ENCODE measurements around the gene CCDC146.
"Not testable (repeated sequence)": the region's sequence is repeated elsewhere in the genome, so short reads cannot be mapped to it uniquely, and the experiment has no call there.

Gene CCDC146

GRCh38 chr7:77269360-77270093, 147.1 kb downstream of the CCDC146 start:
- Histone ChIP-seq H2AFZ (ENCODE audit: low read depth, low read length) (no peak overlapping the region), H3K79me2 (ENCODE audit: low read length) (no peaks in the 10 kb centered on the region), H3K36me3 (replicated peaks; ENCODE audit: low read depth, low read length) (peaks cover 11% of the 10 kb centered on the region), H4K20me1 (ENCODE audit: insufficient read depth, low read length) (no peaks in the 10 kb centered on the region), H3K9me3 (ENCODE audit: insufficient read depth, low read length) (peaks cover 6% of the 10 kb centered on the region; the same call in 1 of the 2 replicates), H3K27ac (ENCODE audit: low read length) (peak overlapping the region; percentile 54), H3K9ac (ENCODE audit: low read length) (peak overlapping the region; percentile 36; the same call in 1 of the 2 replicates), H3K4me1 (ENCODE audit: low read length) (peaks cover 61% of the 10 kb centered on the region), H3K27me3 (ENCODE audit: low read depth, low read length) (no peaks in the 10 kb centered on the region), H3K4me3 (ENCODE audit: low read length) (peak overlapping the region; percentile 30), H3K4me2 (ENCODE audit: low read length) (peak overlapping the region; percentile 76)
- TF ChIP-seq EZH2phosphoT487 (IDR thresholded peaks at IDR 0.05; ENCODE audit: low read depth) = no peak
- TF ChIP-seq CTCF (IDR thresholded peaks at IDR 0.05; ENCODE audit: low read depth, low read length) = no peak

- TF ChIP-seq EZH2phosphoT487 (IDR thresholded peaks at IDR 0.05; ENCODE audit: low read depth) (no peak), CTCF (IDR thresholded peaks at IDR 0.05; ENCODE audit: low read depth, low read length) (no peak)
- H3K9me3 ChIP-seq (ENCODE audit: insufficient read depth, low read length) = peaks cover 6% of the 10 kb centered on the region; the same call in 1 of the 2 replicates
- no peaks in the 10 kb centered on the region for H3K79me2 ChIP-seq (ENCODE audit: low read length)
- H3K36me3 ChIP-seq (replicated peaks; ENCODE audit: low read depth, low read length) = peaks cover 11% of the 10 kb centered on the region
- H3K4me2 ChIP-seq (ENCODE audit: low read length) = peak overlapping the region; percentile 76
- H3K9ac ChIP-seq (ENCODE audit: low read length) = peak overlapping the region; percentile 36; the same call in 1 of the 2 replicates
- H2AFZ ChIP-seq (ENCODE audit: low read depth, low read length) = no peak overlapping the region
- no peaks in the 10 kb centered on the region for H3K27me3 ChIP-seq (ENCODE audit: low read depth, low read length)
- H4K20me1 ChIP-seq (ENCODE audit: insufficient read depth, low read length) = no peaks in the 10 kb centered on the region
- H3K4me1 ChIP-seq (ENCODE audit: low read length) = peaks cover 57% of the 10 kb centered on the region
- H3K27ac ChIP-seq (ENCODE audit: low read length) = peak overlapping the region; percentile 54
- H3K4me3 ChIP-seq (ENCODE audit: low read length) = peak overlapping the region; percentile 30
These were observed 147.7 kb downstream of the CCDC146 start for GRCh38 chr7:77270094-77270480.

- TF ChIP-seq EZH2phosphoT487 (IDR thresholded peaks at IDR 0.05; ENCODE audit: low read depth) (no peak), CTCF (IDR thresholded peaks at IDR 0.05; ENCODE audit: low read depth, low read length) (no peak)
- Histone ChIP-seq H3K79me2 (ENCODE audit: low read length) (no peaks in the 10 kb centered on the region), H3K4me1 (ENCODE audit: low read length) (peaks cover 44% of the 10 kb centered on the region), H2AFZ (ENCODE audit: low read depth, low read length) (no peak overlapping the region), H3K27me3 (ENCODE audit: low read depth, low read length) (no peaks in the 10 kb centered on the region), H4K20me1 (ENCODE audit: insufficient read depth, low read length) (no peaks in the 10 kb centered on the region), H3K9me3 (ENCODE audit: insufficient read depth, low read length) (peaks cover 6% of the 10 kb centered on the region; the same call in 1 of the 2 replicates), H3K4me3 (ENCODE audit: low read length) (no peak overlapping the region), H3K4me2 (ENCODE audit: low read length) (no peak overlapping the region), H3K36me3 (replicated peaks; ENCODE audit: low read depth, low read length) (peaks cover 11% of the 10 kb centered on the region), H3K9ac (ENCODE audit: low read length) (no peak overlapping the region), H3K27ac (ENCODE audit: low read length) (no peak overlapping the region)
These were observed 149.4 kb downstream of the CCDC146 start for GRCh38 chr7:77271766-77272165.

GRCh38 chr7:77275663-77276062, 153.2 kb downstream of the CCDC146 start:
- not testable (repeated sequence) for H3K79me2 ChIP-seq (ENCODE audit: low read length); H2AFZ ChIP-seq (ENCODE audit: low read depth, low read length); H3K27ac ChIP-seq (ENCODE audit: low read length); H4K20me1 ChIP-seq (ENCODE audit: insufficient read depth, low read length); H3K4me2 ChIP-seq (ENCODE audit: low read length); H3K27me3 ChIP-seq (ENCODE audit: low read depth, low read length); H3K4me3 ChIP-seq (ENCODE audit: low read length); H3K4me1 ChIP-seq (ENCODE audit: low read length); H3K36me3 ChIP-seq (replicated peaks; ENCODE audit: low read depth, low read length); H3K9me3 ChIP-seq (ENCODE audit: insufficient read depth, low read length); H3K9ac ChIP-seq (ENCODE audit: low read length)

All from OCI-LY3 (cell line).